Mesothelial cell of epicardium (in vitro differentiated cells): ENCODE measurements around the gene ZIC2. TPM values are rescaled to one million over a fixed set of nuclear protein-coding genes. Genes with fewer than 3 reads are reported as not detected.

Experiments
- DNase-seq, 2 experiments: peaks; one replicate each; pipeline ENCODE4 v3.0.0; 2021; ENCODE audit warnings: low spot score in 2 of 2; ENCODE audit not compliant: unreplicated experiment in 2 of 2
- H3K27ac Mint-ChIP-seq: 2 replicates; pipeline ENCODE4 v1.8.0; 2021; ENCODE audit warnings: mixed read lengths
- H3K27me3 Mint-ChIP-seq: 2 replicates; pipeline ENCODE4 v1.8.0; 2021; ENCODE audit warnings: low read depth, mixed read lengths
- H3K36me3 Mint-ChIP-seq: 2 replicates; pipeline ENCODE4 v1.8.0; 2021; ENCODE audit warnings: mixed read lengths
- H3K4me1 Mint-ChIP-seq: 2 replicates; pipeline ENCODE4 v1.8.0; 2021; ENCODE audit warnings: mixed read lengths
- H3K4me3 Mint-ChIP-seq: 2 replicates; pipeline ENCODE4 v1.8.0; 2021; ENCODE audit warnings: mild to moderate bottlenecking, moderate library complexity, mixed read lengths
- H3K9me3 Mint-ChIP-seq: 2 replicates; pipeline ENCODE4 v1.8.0; 2021; ENCODE audit warnings: mixed read lengths
- CTCF ChIP-seq: fragments of 200-600 bp; sonication (generic); IDR thresholded peaks from one replicate; pipeline ENCODE4 v1.5.0; 2021; ENCODE audit warnings: antibody characterized with exemption; ENCODE audit not compliant: unreplicated experiment
- total RNA-seq: library from RNA; stranded (reverse); gene quantifications from 3 replicates; pipeline ENCODE4 v1.2.1, GENCODE V29; 2021

ZIC2 gene
- total RNA-seq, 1 donor from 2014 or later = not detected

GRCh38 chr13:99967498-99967868 is 14.1 kb upstream of the ZIC2 start:
- Mint-ChIP-seq H3K9me3 (no peaks in the 10 kb centered on the region), H3K36me3 (no peaks in the 10 kb centered on the region), H3K27me3 (peaks cover 77% of the 10 kb centered on the region), H3K27ac (no peak overlapping the region), H3K4me3 (peak overlapping the region; percentile 37), H3K4me1 (peaks cover 13% of the 10 kb centered on the region)
- DNase-seq = no peak
- TF ChIP-seq CTCF = no peak

GRCh38 chr13:99967869-99968520 is 13.6 kb upstream of the ZIC2 start:
- Mint-ChIP-seq H3K4me1 (peaks cover 13% of the 10 kb centered on the region), H3K4me3 (peak overlapping the region; percentile 37), H3K9me3 (no peaks in the 10 kb centered on the region), H3K27me3 (peaks cover 77% of the 10 kb centered on the region), H3K36me3 (no peaks in the 10 kb centered on the region), H3K27ac (no peak overlapping the region)
- no peak for DNase-seq
- TF ChIP-seq CTCF = no peak

GRCh38 chr13:99968521-99969452 is 12.8 kb upstream of the ZIC2 start:
- Mint-ChIP-seq H3K4me3 (peak overlapping the region; percentile 65), H3K9me3 (no peaks in the 10 kb centered on the region), H3K36me3 (no peaks in the 10 kb centered on the region), H3K27me3 (peaks cover 79% of the 10 kb centered on the region), H3K4me1 (peaks cover 13% of the 10 kb centered on the region), H3K27ac (peak overlapping the region; percentile 63)
- TF ChIP-seq CTCF = no peak
- DNase-seq = peak in 1 of 2 experiments; percentile 51

- peak overlapping the region; percentile 63 for H3K27ac Mint-ChIP-seq
- H3K36me3 Mint-ChIP-seq = no peaks in the 10 kb centered on the region
- no peaks in the 10 kb centered on the region for H3K9me3 Mint-ChIP-seq
- peaks cover 79% of the 10 kb centered on the region for H3K27me3 Mint-ChIP-seq
- TF ChIP-seq CTCF = no peak
- peak overlapping the region; percentile 65 for H3K4me3 Mint-ChIP-seq
- DNase-seq = peak in 1 of 2 experiments; percentile 48
- peaks cover 13% of the 10 kb centered on the region for H3K4me1 Mint-ChIP-seq
These were observed 12.1 kb upstream of the ZIC2 start for GRCh38 chr13:99969453-99969918.

GRCh38 chr13:99969919-99970650 is 11.5 kb upstream of the ZIC2 start:
- Mint-ChIP-seq H3K4me3 (peak overlapping the region; percentile 62), H3K36me3 (no peaks in the 10 kb centered on the region), H3K27me3 (peaks cover 82% of the 10 kb centered on the region), H3K9me3 (no peaks in the 10 kb centered on the region), H3K27ac (no peak overlapping the region), H3K4me1 (peaks cover 13% of the 10 kb centered on the region)
- no peak for TF ChIP-seq CTCF
- no peak for DNase-seq
